OCI-LY3 (cell line): ENCODE results near the gene BMAL1.

Source experiments
- CTCF ChIP-seq: fragments of 200-600, 300-600 bp; sonication (generic); IDR thresholded peaks from 2 replicates; pipeline ENCODE4 v1.5.1; 2014; ENCODE audit warnings: antibody characterized with exemption, low read length, low read depth
- EZH2phosphoT487 ChIP-seq: fragments of 200-600 bp; shearing (Covaris generic); IDR thresholded peaks from 2 replicates; pipeline ENCODE4 v1.6.1; 2018; ENCODE audit warnings: antibody characterized with exemption, mixed run types, low read depth

- TF ChIP-seq CTCF (no peak), EZH2phosphoT487 (no peak)
These were observed 152.2 kb downstream of the BMAL1 start for GRCh38 chr11:13429836-13430235.
